ENCODE data around the gene LSS. TPM values are rescaled to one million over a fixed set of nuclear protein-coding genes. Genes with fewer than 3 reads are reported as not detected.

LSS gene
- total RNA-seq, 1 donor from 2014 or later: 83.2 TPM

DNA sequence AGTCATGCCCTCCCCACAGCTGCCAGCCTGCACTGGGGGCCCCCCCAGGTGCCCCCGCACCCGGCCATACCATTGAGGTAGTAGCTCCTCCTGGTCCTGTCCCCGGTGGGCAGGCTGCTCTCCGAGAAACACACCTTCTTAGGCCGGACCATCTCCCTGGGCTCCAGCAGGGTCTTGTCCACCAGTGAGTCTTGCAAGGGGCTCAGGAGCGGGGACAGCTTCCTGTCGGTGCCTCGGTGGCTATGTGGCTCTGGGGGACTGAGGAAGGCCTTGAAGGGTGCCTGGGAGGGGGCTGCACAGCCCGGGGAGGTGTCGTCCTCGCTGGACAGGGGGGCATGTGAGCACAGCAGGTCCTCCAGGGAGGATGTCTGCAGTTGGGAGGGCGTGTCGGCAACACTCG, 60.3 kb downstream of the LSS start:
- no peak overlapping the region for H3K27ac Mint-ChIP-seq (ENCODE audit: unreplicated experiment)
- H3K4me1 Mint-ChIP-seq (ENCODE audit: low read depth, unreplicated experiment): no peaks in the 10 kb centered on the region
- no peak overlapping the region for H3K4me2 ChIP-seq (ENCODE audit: low read length)
- no peak overlapping the region for H3K27ac ChIP-seq (ENCODE audit: low read depth, low read length)
- H2AFZ ChIP-seq (ENCODE audit: low read depth, low read length): no peak overlapping the region
- DNase-seq (ENCODE audit: low read depth): no peak
- H3K79me2 ChIP-seq (ENCODE audit: insufficient read depth, low read length): no peaks in the 10 kb centered on the region
- no peaks in the 10 kb centered on the region for H4K20me1 ChIP-seq (ENCODE audit: insufficient read depth, low read length)
- H3K9me3 ChIP-seq (ENCODE audit: insufficient read depth, low read depth, low read length): no peaks in the 10 kb centered on the region
- no peak for FAIRE-seq
- no peak overlapping the region for H3K9ac ChIP-seq (ENCODE audit: low read length)
- H3K36me3 ChIP-seq (ENCODE audit: insufficient read depth, low read length): no peaks in the 10 kb centered on the region
- H3K9me3 Mint-ChIP-seq (ENCODE audit: unreplicated experiment): peaks cover 4% of the 10 kb centered on the region
- no peak for TF ChIP-seq EZH2 (IDR thresholded peaks at IDR 0.05; ENCODE audit: insufficient read depth, low read length)
- TF ChIP-seq, protein P1, sequence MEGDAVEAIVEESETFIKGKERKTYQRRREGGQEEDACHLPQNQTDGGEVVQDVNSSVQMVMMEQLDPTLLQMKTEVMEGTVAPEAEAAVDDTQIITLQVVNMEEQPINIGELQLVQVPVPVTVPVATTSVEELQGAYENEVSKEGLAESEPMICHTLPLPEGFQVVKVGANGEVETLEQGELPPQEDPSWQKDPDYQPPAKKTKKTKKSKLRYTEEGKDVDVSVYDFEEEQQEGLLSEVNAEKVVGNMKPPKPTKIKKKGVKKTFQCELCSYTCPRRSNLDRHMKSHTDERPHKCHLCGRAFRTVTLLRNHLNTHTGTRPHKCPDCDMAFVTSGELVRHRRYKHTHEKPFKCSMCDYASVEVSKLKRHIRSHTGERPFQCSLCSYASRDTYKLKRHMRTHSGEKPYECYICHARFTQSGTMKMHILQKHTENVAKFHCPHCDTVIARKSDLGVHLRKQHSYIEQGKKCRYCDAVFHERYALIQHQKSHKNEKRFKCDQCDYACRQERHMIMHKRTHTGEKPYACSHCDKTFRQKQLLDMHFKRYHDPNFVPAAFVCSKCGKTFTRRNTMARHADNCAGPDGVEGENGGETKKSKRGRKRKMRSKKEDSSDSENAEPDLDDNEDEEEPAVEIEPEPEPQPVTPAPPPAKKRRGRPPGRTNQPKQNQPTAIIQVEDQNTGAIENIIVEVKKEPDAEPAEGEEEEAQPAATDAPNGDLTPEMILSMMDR (IDR thresholded peaks at IDR 0.05; ENCODE audit: insufficient read depth, low read depth, low read length): no peak
- no peaks in the 10 kb centered on the region for H3K4me1 ChIP-seq (ENCODE audit: insufficient read depth, low read length)
- H3K4me3 ChIP-seq (ENCODE audit: insufficient read depth, low read depth, low read length): no peak overlapping the region
- H3K36me3 Mint-ChIP-seq (ENCODE audit: low read depth, unreplicated experiment): peaks cover 13% of the 10 kb centered on the region
- no peak overlapping the region for H3K4me3 Mint-ChIP-seq (ENCODE audit: unreplicated experiment)
- peaks cover 2% of the 10 kb centered on the region for H3K27me3 Mint-ChIP-seq (ENCODE audit: low read depth, unreplicated experiment)
- H3K27me3 ChIP-seq (ENCODE audit: insufficient read depth, low read length): peaks cover 3% of the 10 kb centered on the region

DNA sequence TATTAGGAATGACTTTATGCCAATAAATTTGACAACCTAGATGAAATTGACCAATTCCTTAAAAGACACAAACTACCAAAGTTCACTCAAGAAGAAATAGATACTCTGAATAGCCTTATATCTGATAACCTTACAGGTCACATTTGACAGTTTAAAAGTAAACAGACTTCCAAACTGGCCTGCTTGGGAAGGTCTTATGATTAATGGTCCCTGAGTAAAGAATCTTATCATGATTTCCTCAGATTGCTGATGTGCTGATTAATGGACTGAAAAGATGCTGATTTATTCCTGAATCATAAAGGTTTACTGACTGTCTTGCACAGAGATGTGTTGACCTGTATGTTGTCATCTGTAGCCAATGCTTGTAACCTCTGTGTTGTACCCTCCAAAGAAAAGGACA, 63.5 kb downstream of the LSS start:
- Mint-ChIP-seq H3K27ac (ENCODE audit: unreplicated experiment) (no peak overlapping the region), H3K36me3 (ENCODE audit: low read depth, unreplicated experiment) (peaks cover 4% of the 10 kb centered on the region), H3K27me3 (ENCODE audit: low read depth, unreplicated experiment) (no peaks in the 10 kb centered on the region), H3K4me3 (ENCODE audit: unreplicated experiment) (no peak overlapping the region), H3K4me1 (ENCODE audit: low read depth, unreplicated experiment) (no peaks in the 10 kb centered on the region), H3K9me3 (ENCODE audit: unreplicated experiment) (peaks cover 4% of the 10 kb centered on the region)
- peaks cover 8% of the 10 kb centered on the region for H3K27me3 ChIP-seq (ENCODE audit: insufficient read depth, low read length)
- DNase-seq (ENCODE audit: low read depth): no peak
- H3K4me1 ChIP-seq (ENCODE audit: insufficient read depth, low read length): no peaks in the 10 kb centered on the region
- no peak overlapping the region for H3K4me2 ChIP-seq (ENCODE audit: low read length)
- H3K9me3 ChIP-seq (ENCODE audit: insufficient read depth, low read depth, low read length): no peaks in the 10 kb centered on the region
- no peaks in the 10 kb centered on the region for H3K79me2 ChIP-seq (ENCODE audit: insufficient read depth, low read length)
- TF ChIP-seq, protein P1 (IDR thresholded peaks at IDR 0.05; ENCODE audit: insufficient read depth, low read depth, low read length): no peak
- TF ChIP-seq EZH2 (IDR thresholded peaks at IDR 0.05; ENCODE audit: insufficient read depth, low read length): no peak
- no peak for FAIRE-seq
- no peak overlapping the region for H3K9ac ChIP-seq (ENCODE audit: low read length)
- H2AFZ ChIP-seq (ENCODE audit: low read depth, low read length): no peak overlapping the region
- no peaks in the 10 kb centered on the region for H4K20me1 ChIP-seq (ENCODE audit: insufficient read depth, low read length)
- no peak overlapping the region for H3K4me3 ChIP-seq (ENCODE audit: insufficient read depth, low read depth, low read length)
- no peaks in the 10 kb centered on the region for H3K36me3 ChIP-seq (ENCODE audit: insufficient read depth, low read length)
- no peak overlapping the region for H3K27ac ChIP-seq (ENCODE audit: low read depth, low read length)

DNA sequence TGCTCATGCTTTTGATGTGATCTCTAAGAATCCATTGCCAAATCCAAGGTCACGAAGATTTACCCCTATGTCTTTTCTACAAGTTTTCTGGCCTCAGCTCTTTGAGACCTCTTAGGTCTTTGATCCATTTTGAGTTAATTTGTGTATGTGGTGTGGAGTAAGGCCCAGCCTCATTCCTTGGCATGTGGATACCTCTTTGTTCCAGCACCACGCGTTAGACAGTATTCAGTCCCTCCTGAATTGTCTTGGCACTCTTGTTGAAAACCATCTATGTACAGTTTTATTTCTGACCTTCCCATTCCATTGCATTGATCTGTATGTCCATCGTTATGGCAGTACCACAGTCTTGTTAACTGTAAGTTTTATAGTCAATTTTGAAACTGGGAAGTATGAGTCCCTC, 65.2 kb downstream of the LSS start:
- TF ChIP-seq EZH2 (IDR thresholded peaks at IDR 0.05; ENCODE audit: insufficient read depth, low read length): no peak
- TF ChIP-seq, protein P1 (IDR thresholded peaks at IDR 0.05; ENCODE audit: insufficient read depth, low read depth, low read length): no peak
- no peak for DNase-seq (ENCODE audit: low read depth)
- Histone ChIP-seq H3K4me3 (ENCODE audit: insufficient read depth, low read depth, low read length) (no peak overlapping the region), H3K27me3 (ENCODE audit: insufficient read depth, low read length) (peaks cover 8% of the 10 kb centered on the region), H3K9me3 (ENCODE audit: insufficient read depth, low read depth, low read length) (no peaks in the 10 kb centered on the region), H2AFZ (ENCODE audit: low read depth, low read length) (no peak overlapping the region), H3K9ac (ENCODE audit: low read length) (no peak overlapping the region), H3K79me2 (ENCODE audit: insufficient read depth, low read length) (no peaks in the 10 kb centered on the region), H4K20me1 (ENCODE audit: insufficient read depth, low read length) (no peaks in the 10 kb centered on the region), H3K4me2 (ENCODE audit: low read length) (no peak overlapping the region), H3K36me3 (ENCODE audit: insufficient read depth, low read length) (no peaks in the 10 kb centered on the region), H3K4me1 (ENCODE audit: insufficient read depth, low read length) (no peaks in the 10 kb centered on the region), H3K27ac (ENCODE audit: low read depth, low read length) (no peak overlapping the region)
- Mint-ChIP-seq H3K36me3 (ENCODE audit: low read depth, unreplicated experiment) (peaks cover 7% of the 10 kb centered on the region), H3K27ac (ENCODE audit: unreplicated experiment) (no peak overlapping the region), H3K9me3 (ENCODE audit: unreplicated experiment) (peaks cover 4% of the 10 kb centered on the region), H3K4me1 (ENCODE audit: low read depth, unreplicated experiment) (no peaks in the 10 kb centered on the region), H3K27me3 (ENCODE audit: low read depth, unreplicated experiment) (no peaks in the 10 kb centered on the region), H3K4me3 (ENCODE audit: unreplicated experiment) (no peak overlapping the region)
- FAIRE-seq: no peak

Measured in astrocyte (in vitro differentiated cells and primary cell).